ENCODE results near the gene RANBP1.

RANBP1 gene

DNA sequence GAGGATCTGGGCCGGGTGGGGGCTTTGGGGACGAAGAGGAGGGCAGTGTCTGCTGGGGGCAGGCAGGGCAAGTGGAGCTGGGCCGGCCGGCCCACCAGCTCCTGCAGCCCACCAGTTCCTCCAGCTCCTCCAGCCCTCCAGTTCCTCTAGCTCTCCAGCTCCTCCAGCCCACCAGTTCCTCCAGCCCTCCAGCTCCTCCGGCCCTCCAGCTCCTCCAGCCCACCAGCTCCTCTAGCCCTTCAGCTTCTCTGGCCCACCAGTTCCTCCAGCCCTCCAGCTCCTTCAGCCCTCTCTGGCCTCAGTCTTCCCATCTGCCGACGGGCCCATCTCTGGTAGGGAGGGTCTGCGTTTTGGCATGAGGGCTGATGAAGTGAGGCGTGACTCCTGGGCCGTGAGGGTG is 44.1 kb downstream of the RANBP1 start:
- H3K4me3 ChIP-seq (replicated peaks in 1 of 2; ENCODE audit: low read depth in 2 of 2, low read length in 2 of 2): no peak overlapping the region
- TF ChIP-seq CTCF (IDR thresholded peaks at IDR 0.05; ENCODE audit: low read depth, low read length): no peak
- no peak for DNase-seq (ENCODE audit: low read depth in 2 of 2)

- H3K4me3 ChIP-seq (replicated peaks in 1 of 2; ENCODE audit: low read depth in 2 of 2, low read length in 2 of 2): no peak overlapping the region
- DNase-seq (ENCODE audit: low read depth in 2 of 2): no peak
- TF ChIP-seq CTCF (IDR thresholded peaks at IDR 0.05; ENCODE audit: low read depth, low read length): no peak
Observed at GRCh38 chr22:20164863-20165262, 49.0 kb downstream of the RANBP1 start.

DNA sequence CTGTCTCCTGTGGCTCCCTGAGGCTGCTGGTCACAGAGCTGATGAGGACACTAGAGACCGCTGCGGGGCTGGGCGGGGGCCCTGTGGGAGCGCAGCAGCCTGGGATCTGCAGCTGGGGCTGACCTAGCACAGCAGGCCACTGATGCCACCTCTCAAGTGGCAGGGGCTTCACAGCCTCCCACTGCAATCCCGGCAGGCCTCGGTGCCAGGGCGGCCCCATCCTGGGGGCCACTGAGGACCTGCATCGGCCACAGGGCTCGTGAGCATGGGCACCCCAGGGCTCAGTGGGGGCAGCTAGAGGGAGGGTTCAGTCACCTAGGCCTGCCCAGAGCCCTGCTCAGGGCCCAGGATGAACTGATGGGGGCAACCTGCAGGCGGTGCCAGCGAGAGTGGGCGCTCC is 49.5 kb downstream of the RANBP1 start:
- no peak for DNase-seq (ENCODE audit: low read depth in 2 of 2)
- TF ChIP-seq CTCF (IDR thresholded peaks at IDR 0.05; ENCODE audit: low read depth, low read length): no peak

DNA sequence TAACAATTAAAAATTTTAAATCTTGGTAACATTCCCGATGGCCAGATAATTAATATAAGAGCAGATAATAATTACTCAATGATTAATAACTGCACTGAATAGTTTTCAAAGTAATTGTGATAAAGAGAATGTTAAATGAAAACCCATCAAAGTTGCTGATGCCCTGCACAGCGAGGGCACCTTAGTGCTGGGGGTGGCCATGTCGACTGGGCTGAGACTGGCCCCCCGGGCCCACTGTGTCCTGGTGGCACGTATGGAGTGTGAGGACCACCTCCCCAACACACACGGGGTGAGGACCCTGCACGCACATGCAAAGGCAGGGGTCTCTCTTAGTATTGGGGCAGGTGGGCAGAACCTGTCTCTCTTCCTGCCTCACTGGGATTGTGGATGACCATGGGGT is 50.0 kb downstream of the RANBP1 start:
- TF ChIP-seq CTCF (IDR thresholded peaks at IDR 0.05; ENCODE audit: low read depth, low read length): no peak
- no peak overlapping the region for H3K4me3 ChIP-seq (replicated peaks in 1 of 2; ENCODE audit: low read depth in 2 of 2, low read length in 2 of 2)
- DNase-seq (ENCODE audit: low read depth in 2 of 2): no peak

More for the DNA sequence above, 49.5 kb downstream of the RANBP1 start:
- no peak overlapping the region for H3K4me3 ChIP-seq (replicated peaks in 1 of 2; ENCODE audit: low read depth in 2 of 2, low read length in 2 of 2)

DNA sequence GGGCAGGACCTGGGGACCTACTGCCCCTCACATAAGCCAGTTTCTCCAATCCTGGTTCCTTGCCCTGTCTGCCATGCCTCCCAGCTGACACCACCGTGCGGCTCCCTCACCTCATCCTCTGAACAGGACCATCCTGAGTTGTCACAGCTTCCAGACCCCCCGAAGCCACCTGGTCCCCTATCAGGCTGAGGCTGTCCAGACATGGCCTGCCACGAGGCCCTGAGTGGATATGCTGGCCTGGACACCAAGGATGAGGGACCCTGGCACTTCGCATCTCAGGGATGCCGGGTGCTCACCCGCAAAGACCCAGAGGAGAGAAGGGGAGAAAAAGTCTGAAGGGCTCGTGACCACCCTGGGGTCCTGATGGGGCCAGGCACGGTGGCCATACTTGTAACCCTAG is 50.8 kb downstream of the RANBP1 start:
- H3K4me3 ChIP-seq (replicated peaks in 1 of 2; ENCODE audit: low read depth in 2 of 2, low read length in 2 of 2): no peak overlapping the region
- no peak for TF ChIP-seq CTCF (IDR thresholded peaks at IDR 0.05; ENCODE audit: low read depth, low read length)
- DNase-seq (ENCODE audit: low read depth in 2 of 2): no peak

DNA sequence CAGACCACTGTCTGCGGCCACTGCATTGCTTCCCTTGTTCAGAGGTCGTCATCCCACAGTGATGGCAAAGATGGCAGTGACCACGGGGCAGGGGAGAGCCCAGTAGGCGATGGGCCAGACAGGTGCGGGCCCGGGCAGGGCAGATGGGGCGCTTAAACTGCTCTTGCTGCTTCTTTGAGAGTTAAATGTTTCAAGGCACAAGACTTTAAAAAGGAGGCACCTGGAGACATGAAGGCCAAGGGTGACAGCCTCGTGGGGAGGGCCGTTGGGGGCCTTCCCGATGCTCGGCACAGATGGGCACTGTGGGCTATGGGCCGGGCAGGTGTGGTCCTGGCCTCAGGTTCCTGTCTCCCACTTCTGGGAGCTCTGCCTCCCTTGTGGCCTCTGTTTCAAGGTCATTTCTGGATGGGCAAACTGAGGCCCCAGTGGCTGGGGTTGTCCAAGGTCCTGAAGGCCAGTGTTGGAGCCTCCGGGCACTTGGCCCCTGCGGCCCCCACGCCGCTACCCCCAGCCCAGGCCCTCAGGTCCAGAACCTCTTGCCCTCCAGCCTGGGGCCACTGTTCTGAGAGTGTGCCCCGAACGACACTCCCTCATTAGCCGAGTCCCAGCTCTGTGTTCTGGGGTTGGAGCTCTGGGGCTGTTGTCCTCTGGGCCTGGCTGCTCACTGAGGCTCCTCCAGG is 51.9 kb downstream of the RANBP1 start:
- DNase-seq (ENCODE audit: low read depth in 2 of 2): no peak
- no peak overlapping the region for H3K4me3 ChIP-seq (replicated peaks in 1 of 2; ENCODE audit: low read depth in 2 of 2, low read length in 2 of 2)
- TF ChIP-seq CTCF (IDR thresholded peaks at IDR 0.05; ENCODE audit: low read depth, low read length): no peak
